ENCODE results near the gene RGL3. TPM values are rescaled to one million over a fixed set of nuclear protein-coding genes. Genes with fewer than 3 reads are reported as not detected.

The RGL3 gene
- polyA plus RNA-seq, 1 of the 3 experiments (the other 2 are of a cell fraction), result 13.3 TPM

- H2AFZ ChIP-seq (ENCODE audit: low read depth), result no peak overlapping the region
- peaks cover 3% of the 10 kb centered on the region for H3F3A ChIP-seq (replicated peaks; ENCODE audit: insufficient read depth)
- H3K27ac ChIP-seq (ENCODE audit: low read depth in 2 of 2, low read length in 1 of 2), result no peak overlapping the region
- no peak overlapping the region for H3K4me2 ChIP-seq
- H3K4me3 ChIP-seq (ENCODE audit: low read depth in 2 of 2, low read length in 1 of 2), result no peak overlapping the region
- ChIA-PET POLR2A (no interaction called here), CTCF (interaction anchor here (1.7 kb wide), 1 partner anchor 45 kb away, joined by 8 read pairs; the partner anchor contains the start of genes ODAD3 and PRKCSH)
- H3K9ac ChIP-seq, result no peak overlapping the region
- H3K27me3 ChIP-seq (ENCODE audit: insufficient read depth), result no peaks in the 10 kb centered on the region
- no peaks in the 10 kb centered on the region for H3K36me3 ChIP-seq (replicated peaks in 1 of 2; ENCODE audit: control insufficient read depth in 1 of 2, insufficient read depth in 2 of 2, low read length in 1 of 2)
- no peaks in the 10 kb centered on the region for H3K4me1 ChIP-seq (ENCODE audit: control insufficient read depth in 1 of 2, insufficient read depth in 2 of 2, low read depth in 1 of 2, low read length in 1 of 2)
- no peak for TF ChIP-seq FOXM1 (IDR thresholded peaks at IDR 0.05; ENCODE audit: low read depth)
- TF ChIP-seq MEF2A (IDR thresholded peaks at IDR 0.05; ENCODE audit: borderline replicate concordance, low read depth), result no peak
- no peak for TF ChIP-seq NFIC (IDR thresholded peaks at IDR 0.05; ENCODE audit: borderline replicate concordance)
- no peak for TF ChIP-seq JUND (IDR thresholded peaks at IDR 0.05)
- TF ChIP-seq SMC3 (IDR thresholded peaks at IDR 0.05; ENCODE audit: low read depth, low read length), result no peak
- TF ChIP-seq RAD21 (IDR thresholded peaks at IDR 0.05; ENCODE audit: low read length), result no peak
- no peak for TF ChIP-seq TAF1 (IDR thresholded peaks at IDR 0.05; ENCODE audit: borderline replicate concordance, low read depth, low read length)
- TF ChIP-seq FOXJ3 (CRISPR knock-in tag; IDR thresholded peaks at IDR 0.05), result no peak
- no peak for TF ChIP-seq ELF1 (IDR thresholded peaks at IDR 0.05)
- no peak for TF ChIP-seq GABPA (IDR thresholded peaks at IDR 0.05; ENCODE audit: low read depth)
- TF ChIP-seq MXI1 (IDR thresholded peaks at IDR 0.05; ENCODE audit: low read depth, low read length), result no peak
- TF ChIP-seq USF1 (IDR thresholded peaks at IDR 0.05; ENCODE audit: borderline replicate concordance, low read depth), result no peak
- H3K9me3 ChIP-seq, result no peaks in the 10 kb centered on the region
- DNase-seq, result peak; percentile 23
- no peaks in the 10 kb centered on the region for H4K20me1 ChIP-seq (ENCODE audit: insufficient read depth)
- WGBS (ENCODE audit: low lambda C conversion rate), result 78% methylated on average over 2 of the region's 2 CpGs
- no peaks in the 10 kb centered on the region for H3K9me2 ChIP-seq
- no peaks in the 10 kb centered on the region for H3K79me2 ChIP-seq (ENCODE audit: insufficient read depth)
Measured at GRCh38 chr19:11390359-11390758, 28.8 kb downstream of the RGL3 start.

- no peak overlapping the region for H2AFZ ChIP-seq (ENCODE audit: low read depth)
- H3K27me3 ChIP-seq (ENCODE audit: insufficient read depth), result no peaks in the 10 kb centered on the region
- WGBS (ENCODE audit: low lambda C conversion rate), result 78% methylated on average over 19 of the region's 19 CpGs
- no peaks in the 10 kb centered on the region; a peak in 1 of 4 replicates for H3K4me1 ChIP-seq (ENCODE audit: control insufficient read depth in 1 of 2, insufficient read depth in 2 of 2, low read depth in 1 of 2, low read length in 1 of 2)
- no peaks in the 10 kb centered on the region for H3K9me2 ChIP-seq
- H3K4me3 ChIP-seq (ENCODE audit: low read depth in 2 of 2, low read length in 1 of 2), result no peak overlapping the region
- no peaks in the 10 kb centered on the region for H3K9me3 ChIP-seq
- TF ChIP-seq GABPA (IDR thresholded peaks at IDR 0.05; ENCODE audit: low read depth), result no peak
- no peak overlapping the region for H3K9ac ChIP-seq
- H3K4me2 ChIP-seq, result no peak overlapping the region
- H4K20me1 ChIP-seq (ENCODE audit: insufficient read depth), result no peaks in the 10 kb centered on the region
- H3K36me3 ChIP-seq (replicated peaks in 1 of 2; ENCODE audit: control insufficient read depth in 1 of 2, insufficient read depth in 2 of 2, low read length in 1 of 2), result no peaks in the 10 kb centered on the region
- no peaks in the 10 kb centered on the region for H3K79me2 ChIP-seq (ENCODE audit: insufficient read depth)
- no peak overlapping the region for H3K27ac ChIP-seq (ENCODE audit: low read depth in 2 of 2, low read length in 1 of 2)
- H3F3A ChIP-seq (replicated peaks; ENCODE audit: insufficient read depth), result peaks cover 7% of the 10 kb centered on the region
- ChIA-PET CTCF (interaction anchor here (0.9 to 1.5 kb wide), 4 partner anchors 10 to 95 kb away, joined by 3 read pairs; partner anchors contain the start of gene ODAD3), POLR2A (interaction anchor here (0.6 to 0.7 kb wide), 2 partner anchors 11 to 13 kb away, joined by 3 read pairs; no protein-coding TSS in a partner anchor)
- DNase-seq, result no peak
Measured at GRCh38 chr19:11387162-11388034, 31.7 kb downstream of the RGL3 start.
